H9 (cell line): Measurements from ENCODE around the gene SIX1. TPM values are rescaled to one million over a fixed set of nuclear protein-coding genes. Genes with fewer than 3 reads are reported as not detected.

ENCODE experiments used
- DNase-seq: peaks from one replicate; pipeline ENCODE4 v3.0.0-alpha.2; 2017
- H2AFZ ChIP-seq: one replicate; pipeline ENCODE4 v1.6.1; 2013; ENCODE audit warnings: mild to moderate bottlenecking, low read length, control low read depth, moderate library complexity
- H2AK5ac ChIP-seq: 2 replicates; pipeline ENCODE4 v1.6.1; 2013; ENCODE audit warnings: low read length, control low read depth, mixed read lengths; ENCODE audit not compliant: insufficient read length
- H2BK120ac ChIP-seq: one replicate; pipeline ENCODE4 v1.6.1; 2013; ENCODE audit warnings: low read depth, mild to moderate bottlenecking, low read length, control low read depth, inconsistent platforms; ENCODE audit not compliant: poor library complexity, severe bottlenecking
- H2BK12ac ChIP-seq: 2 replicates; pipeline ENCODE4 v1.6.1; 2013; ENCODE audit warnings: low read length, control low read depth, mixed read lengths, low read depth; ENCODE audit not compliant: insufficient read length
- H2BK15ac ChIP-seq: 2 replicates; pipeline ENCODE4 v1.6.1; 2013; ENCODE audit warnings: low read depth, low read length, control low read depth
- H2BK20ac ChIP-seq: one replicate; pipeline ENCODE4 v1.6.1; 2013; ENCODE audit warnings: low read depth, mild to moderate bottlenecking, low read length, control low read depth, inconsistent platforms; ENCODE audit not compliant: poor library complexity, severe bottlenecking
- H2BK5ac ChIP-seq: 2 replicates; pipeline ENCODE4 v1.6.1; 2013; ENCODE audit warnings: low read length, control low read depth, mixed read lengths; ENCODE audit not compliant: insufficient read length
- H3K14ac ChIP-seq: 2 replicates; pipeline ENCODE4 v1.6.1; 2013; ENCODE audit warnings: low read length, control low read depth; ENCODE audit not compliant: insufficient read depth
- H3K18ac ChIP-seq: 2 replicates; pipeline ENCODE4 v1.6.1; 2013; ENCODE audit warnings: low read depth, mild to moderate bottlenecking, mixed read lengths, low read length, control low read depth; ENCODE audit not compliant: insufficient read length
- H3K23ac ChIP-seq: 2 replicates; pipeline ENCODE4 v1.6.1; 2013; ENCODE audit warnings: low read length, control low read depth, mixed read lengths, low read depth; ENCODE audit not compliant: insufficient read length
- H3K23me2 ChIP-seq: 2 replicates; pipeline ENCODE4 v1.6.1; 2013; ENCODE audit warnings: low read depth, mild to moderate bottlenecking, mixed read lengths, low read length, control low read depth; ENCODE audit not compliant: insufficient read length, poor library complexity, severe bottlenecking
- H3K27ac ChIP-seq: 2 replicates; pipeline ENCODE4 v1.5.1; 2013; ENCODE audit warnings: low read length, control low read depth, mixed read lengths, low read depth; ENCODE audit not compliant: insufficient read length
- H3K27me3 ChIP-seq: 2 replicates; pipeline ENCODE4 v1.6.1; 2013; ENCODE audit warnings: low read length, control low read depth, inconsistent platforms; ENCODE audit not compliant: insufficient read depth
- H3K4ac ChIP-seq: 2 replicates; pipeline ENCODE4 v1.6.1; 2013; ENCODE audit warnings: low read depth, mild to moderate bottlenecking, control low read depth, inconsistent platforms, low read length, moderate library complexity
- H3K4me1 ChIP-seq: 2 replicates; pipeline ENCODE4 v1.6.1; 2013; ENCODE audit warnings: low read length, control low read depth, inconsistent platforms; ENCODE audit not compliant: insufficient read depth
- H3K4me2 ChIP-seq: 2 replicates; pipeline ENCODE4 v1.6.1; 2013; ENCODE audit warnings: low read length, control low read depth, mixed read lengths; ENCODE audit not compliant: insufficient read length, insufficient read depth
- H3K56ac ChIP-seq: 2 replicates; pipeline ENCODE4 v1.6.1; 2013; ENCODE audit warnings: low read depth, mild to moderate bottlenecking, mixed read lengths, low read length, control low read depth; ENCODE audit not compliant: insufficient read length
- H3K79me1 ChIP-seq: 2 replicates; pipeline ENCODE4 v1.6.1; 2013; ENCODE audit warnings: low read depth, mild to moderate bottlenecking, moderate library complexity, low read length, control low read depth, inconsistent platforms; ENCODE audit not compliant: insufficient read depth, poor library complexity, severe bottlenecking
- H3K79me2 ChIP-seq: 2 replicates; pipeline ENCODE4 v1.6.1; 2013; ENCODE audit warnings: low read length, control low read depth, inconsistent platforms; ENCODE audit not compliant: insufficient read depth
- H3K9ac ChIP-seq: 2 replicates; pipeline ENCODE4 v1.6.1; 2013; ENCODE audit warnings: low read length, control low read depth, mixed read lengths; ENCODE audit not compliant: insufficient read length; ENCODE audit errors: extremely low read depth
- H3K9me3 ChIP-seq: one replicate; pipeline ENCODE4 v1.6.1; 2013; ENCODE audit warnings: low read depth, low read length, inconsistent platforms; ENCODE audit not compliant: control insufficient read depth
- H3T11ph ChIP-seq: one replicate; pipeline ENCODE4 v1.6.1; 2013; ENCODE audit warnings: mild to moderate bottlenecking, low read length, control low read depth, inconsistent platforms
- H4K20me1 ChIP-seq: one replicate; pipeline ENCODE4 v1.6.1; 2013; ENCODE audit not compliant: control insufficient read depth, insufficient read length, insufficient read depth
- H4K5ac ChIP-seq: 2 replicates; pipeline ENCODE4 v1.6.1; 2013; ENCODE audit warnings: low read depth, mild to moderate bottlenecking, mixed read lengths, low read length, control low read depth; ENCODE audit not compliant: insufficient read length
- H4K8ac ChIP-seq: replicated peaks from 2 replicates; pipeline ENCODE4 v1.6.1; 2013; ENCODE audit warnings: low read length, control low read depth, mixed read lengths, low read depth; ENCODE audit not compliant: insufficient read length
- H4K91ac ChIP-seq: 2 replicates; pipeline ENCODE4 v1.6.1; 2013; ENCODE audit warnings: low read depth, mild to moderate bottlenecking, moderate library complexity, mixed read lengths, low read length, control low read depth; ENCODE audit not compliant: insufficient read length
- H3K27ac Mint-ChIP-seq, 3 experiments: 2 replicates in 2 of 3; 3 replicates in 1 of 3; pipeline ENCODE4 v1.8.0; 2020 to 2021; ENCODE audit warnings: mixed read lengths in 3 of 3, mild to moderate bottlenecking in 1 of 3, moderate library complexity in 1 of 3
- H3K27me3 Mint-ChIP-seq: 2 replicates; pipeline ENCODE4 v1.8.0; 2021; ENCODE audit warnings: low read depth, mild to moderate bottlenecking, moderate library complexity, mixed read lengths
- H3K36me3 Mint-ChIP-seq, 3 experiments: 2 replicates in 2 of 3; 3 replicates in 1 of 3; pipeline ENCODE4 v1.8.0; 2020 to 2021; ENCODE audit warnings: low read depth in 3 of 3, mixed read lengths in 3 of 3; ENCODE audit not compliant: insufficient read depth in 1 of 3
- H3K4me1 Mint-ChIP-seq, 2 experiments: 2 replicates each; pipeline ENCODE4 v1.8.0; 2020; ENCODE audit warnings: mixed read lengths in 2 of 2
- H3K4me3 Mint-ChIP-seq, 2 experiments: 2 replicates in 1 of 2; 3 replicates in 1 of 2; pipeline ENCODE4 v1.8.0; 2020 to 2021; ENCODE audit warnings: mild to moderate bottlenecking in 2 of 2, mixed read lengths in 2 of 2, moderate library complexity in 1 of 2
- H3K9me3 Mint-ChIP-seq, 2 experiments: 2 replicates in 1 of 2; 3 replicates in 1 of 2; pipeline ENCODE4 v1.8.0; 2020; ENCODE audit warnings: mild to moderate bottlenecking in 2 of 2, mixed read lengths in 2 of 2, moderate library complexity in 1 of 2
- CTCF ChIP-seq: fragments of 200-600 bp; sonication (generic); conservative IDR thresholded peaks from 3 replicates; pipeline ENCODE4 v1.8.0; 2021; ENCODE audit warnings: antibody characterized with exemption, mild to moderate bottlenecking
- WGBS: extraction: QIAGEN DNeasy Blood & Tissue Kit; methylation state at CpG from one replicate; pipeline ENCODE4 v1.1.7; 2013; ENCODE audit warnings: missing lambda C conversion rate, low lambda C conversion rate, mixed read lengths; ENCODE audit not compliant: insufficient read length; ENCODE audit errors: extremely low coverage; 5-methylcytosine and 5-hydroxymethylcytosine counted together
- total RNA-seq: library from RNA; stranded (reverse); gene quantifications from 2 replicates; pipeline ENCODE4 v1.2.1, GENCODE V29; 2021

The SIX1 gene
- total RNA-seq, 1 experiment from 2014 or later: 0.17 TPM

- Histone ChIP-seq H2BK12ac (no peak overlapping the region), H4K91ac (no peak overlapping the region), H4K20me1 (peaks cover 2% of the 10 kb centered on the region), H3K27ac (no peak overlapping the region), H2AK5ac (no peak overlapping the region), H3K27me3 (peaks cover 83% of the 10 kb centered on the region), H3K4ac (no peak overlapping the region), H2BK5ac (no peak overlapping the region), H3T11ph (no peak overlapping the region), H3K56ac (no peak overlapping the region), H3K79me1 (no peaks in the 10 kb centered on the region), H2BK120ac (no peak overlapping the region), H3K18ac (no peak overlapping the region), H3K79me2 (no peaks in the 10 kb centered on the region), H3K4me2 (peak overlapping the region; percentile 69), H2AFZ (no peak overlapping the region), H3K9me3 (no peaks in the 10 kb centered on the region), H2BK15ac (no peak overlapping the region), H3K14ac (no peak overlapping the region), H2BK20ac (no peak overlapping the region), H4K8ac (no peak overlapping the region), H3K23me2 (peaks cover 21% of the 10 kb centered on the region), H4K5ac (no peak overlapping the region), H3K4me1 (no peaks in the 10 kb centered on the region), H3K9ac (no peak overlapping the region), H3K23ac (no peak overlapping the region)
- H3K4me3 Mint-ChIP-seq: peak overlapping the region in 1 of 2 experiments; percentile 86; a peak in 3 of 5 replicates
- H3K9me3 Mint-ChIP-seq: no peaks in the 10 kb centered on the region; a peak in 3 of 5 replicates
- peaks cover 45 to 81% of the 10 kb centered on the region in 2 experiments for H3K4me1 Mint-ChIP-seq
- no peak overlapping the region for H3K27ac Mint-ChIP-seq
- TF ChIP-seq CTCF: no peak
- no CpG with 5 or more reads among the region's 11 CpGs for WGBS
- peaks cover 100% of the 10 kb centered on the region for H3K27me3 Mint-ChIP-seq
- DNase-seq: no peak
- no peaks in the 10 kb centered on the region for H3K36me3 Mint-ChIP-seq
Measured at GRCh38 chr14:60650373-60650961, 1.2 kb upstream of the SIX1 start.
